Measurements from ENCODE around the gene STK38L.

DNA sequence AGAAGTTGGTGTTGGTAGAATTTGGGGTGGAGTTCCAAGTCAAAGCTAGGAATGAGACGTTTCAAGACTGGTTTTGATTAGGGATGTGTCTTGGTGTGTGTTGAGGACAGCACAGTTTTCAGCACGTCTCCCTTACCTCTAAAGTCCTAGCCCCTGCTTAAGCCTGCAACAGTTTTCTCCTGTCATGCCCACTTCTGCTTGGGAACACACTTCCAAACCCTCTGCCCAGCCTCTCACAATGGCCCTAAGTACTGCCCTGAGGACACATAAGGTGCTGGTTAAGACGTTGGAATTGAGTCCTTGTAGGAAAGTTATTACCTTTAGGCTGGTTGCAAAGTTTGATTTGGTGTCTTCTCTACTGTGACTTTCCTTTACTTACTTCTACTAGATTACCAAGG lies 87.8 kb downstream of the STK38L start:
- TF ChIP-seq, protein P1, sequence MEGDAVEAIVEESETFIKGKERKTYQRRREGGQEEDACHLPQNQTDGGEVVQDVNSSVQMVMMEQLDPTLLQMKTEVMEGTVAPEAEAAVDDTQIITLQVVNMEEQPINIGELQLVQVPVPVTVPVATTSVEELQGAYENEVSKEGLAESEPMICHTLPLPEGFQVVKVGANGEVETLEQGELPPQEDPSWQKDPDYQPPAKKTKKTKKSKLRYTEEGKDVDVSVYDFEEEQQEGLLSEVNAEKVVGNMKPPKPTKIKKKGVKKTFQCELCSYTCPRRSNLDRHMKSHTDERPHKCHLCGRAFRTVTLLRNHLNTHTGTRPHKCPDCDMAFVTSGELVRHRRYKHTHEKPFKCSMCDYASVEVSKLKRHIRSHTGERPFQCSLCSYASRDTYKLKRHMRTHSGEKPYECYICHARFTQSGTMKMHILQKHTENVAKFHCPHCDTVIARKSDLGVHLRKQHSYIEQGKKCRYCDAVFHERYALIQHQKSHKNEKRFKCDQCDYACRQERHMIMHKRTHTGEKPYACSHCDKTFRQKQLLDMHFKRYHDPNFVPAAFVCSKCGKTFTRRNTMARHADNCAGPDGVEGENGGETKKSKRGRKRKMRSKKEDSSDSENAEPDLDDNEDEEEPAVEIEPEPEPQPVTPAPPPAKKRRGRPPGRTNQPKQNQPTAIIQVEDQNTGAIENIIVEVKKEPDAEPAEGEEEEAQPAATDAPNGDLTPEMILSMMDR (IDR thresholded peaks at IDR 0.05; ENCODE audit: insufficient read depth, low read length), result no peak
- TF ChIP-seq, protein P2, sequence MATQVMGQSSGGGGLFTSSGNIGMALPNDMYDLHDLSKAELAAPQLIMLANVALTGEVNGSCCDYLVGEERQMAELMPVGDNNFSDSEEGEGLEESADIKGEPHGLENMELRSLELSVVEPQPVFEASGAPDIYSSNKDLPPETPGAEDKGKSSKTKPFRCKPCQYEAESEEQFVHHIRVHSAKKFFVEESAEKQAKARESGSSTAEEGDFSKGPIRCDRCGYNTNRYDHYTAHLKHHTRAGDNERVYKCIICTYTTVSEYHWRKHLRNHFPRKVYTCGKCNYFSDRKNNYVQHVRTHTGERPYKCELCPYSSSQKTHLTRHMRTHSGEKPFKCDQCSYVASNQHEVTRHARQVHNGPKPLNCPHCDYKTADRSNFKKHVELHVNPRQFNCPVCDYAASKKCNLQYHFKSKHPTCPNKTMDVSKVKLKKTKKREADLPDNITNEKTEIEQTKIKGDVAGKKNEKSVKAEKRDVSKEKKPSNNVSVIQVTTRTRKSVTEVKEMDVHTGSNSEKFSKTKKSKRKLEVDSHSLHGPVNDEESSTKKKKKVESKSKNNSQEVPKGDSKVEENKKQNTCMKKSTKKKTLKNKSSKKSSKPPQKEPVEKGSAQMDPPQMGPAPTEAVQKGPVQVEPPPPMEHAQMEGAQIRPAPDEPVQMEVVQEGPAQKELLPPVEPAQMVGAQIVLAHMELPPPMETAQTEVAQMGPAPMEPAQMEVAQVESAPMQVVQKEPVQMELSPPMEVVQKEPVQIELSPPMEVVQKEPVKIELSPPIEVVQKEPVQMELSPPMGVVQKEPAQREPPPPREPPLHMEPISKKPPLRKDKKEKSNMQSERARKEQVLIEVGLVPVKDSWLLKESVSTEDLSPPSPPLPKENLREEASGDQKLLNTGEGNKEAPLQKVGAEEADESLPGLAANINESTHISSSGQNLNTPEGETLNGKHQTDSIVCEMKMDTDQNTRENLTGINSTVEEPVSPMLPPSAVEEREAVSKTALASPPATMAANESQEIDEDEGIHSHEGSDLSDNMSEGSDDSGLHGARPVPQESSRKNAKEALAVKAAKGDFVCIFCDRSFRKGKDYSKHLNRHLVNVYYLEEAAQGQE (IDR thresholded peaks at IDR 0.05; ENCODE audit: insufficient replicate concordance, low read depth), result no peak
